GM23338 (cell line): ENCODE data around the gene STIP1. TPM values are rescaled to one million over a fixed set of nuclear protein-coding genes. Genes with fewer than 3 reads are reported as not detected.
A peak's percentile ranks its signal among the peaks of the same experiment; 100 is the strongest.

ENCODE experiments used
- ATAC-seq: fragments of 200-7000 bp; cut with Tn5 transposase; 3 replicates; pipeline ENCODE4 v1.9.1; 2020
- DNase-seq: peaks from one replicate; pipeline ENCODE4 v3.0.0-alpha.2; 2015; ENCODE audit warnings: low spot score
- H2AFZ ChIP-seq: fragments of 200-600 bp; sonication (generic); 2 replicates; pipeline ENCODE4 v1.8.0; 2016; ENCODE audit warnings: antibody characterized with exemption, mild to moderate bottlenecking, moderate library complexity
- H3F3A ChIP-seq: fragments of 200-600 bp; sonication (generic); replicated peaks from 2 replicates; pipeline ENCODE4 v1.8.0; 2017; ENCODE audit warnings: antibody characterized with exemption, mixed run types, low read depth
- H3K27ac ChIP-seq: fragments of 200-600 bp; sonication (generic); 2 replicates; pipeline ENCODE4 v1.6.1; 2016; ENCODE audit warnings: low read depth
- H3K27me3 ChIP-seq: fragments of 200-600 bp; sonication (generic); 2 replicates; pipeline ENCODE4 v1.8.0; 2016; ENCODE audit warnings: mild to moderate bottlenecking, mixed run types, moderate library complexity; ENCODE audit not compliant: insufficient read depth
- H3K36me3 ChIP-seq: fragments of 200-600 bp; sonication (generic); 2 replicates; pipeline ENCODE4 v1.8.0; 2016; ENCODE audit warnings: mild to moderate bottlenecking; ENCODE audit not compliant: insufficient read depth
- H3K4me1 ChIP-seq: fragments of 200-600 bp; sonication (generic); 2 replicates; pipeline ENCODE4 v1.8.0; 2016; ENCODE audit warnings: mild to moderate bottlenecking, moderate library complexity; ENCODE audit not compliant: insufficient read depth
- H3K4me2 ChIP-seq: fragments of 200-600 bp; sonication (generic); 2 replicates; pipeline ENCODE4 v1.7.1; 2017; ENCODE audit warnings: mixed run types
- H3K4me3 ChIP-seq: fragments of 200-600 bp; sonication (generic); 2 replicates; pipeline ENCODE4 v1.6.1; 2016; ENCODE audit warnings: mixed run types
- H3K79me2 ChIP-seq: fragments of 200-600 bp; sonication (generic); replicated peaks from 2 replicates; pipeline ENCODE4 v1.8.0; 2017; ENCODE audit warnings: mild to moderate bottlenecking; ENCODE audit not compliant: insufficient read depth
- H3K9me2 ChIP-seq: fragments of 200-600 bp; sonication (generic); 2 replicates; pipeline ENCODE4 v1.8.0; 2017; ENCODE audit not compliant: insufficient read depth
- H4K20me1 ChIP-seq: fragments of 200-600 bp; sonication (generic); replicated peaks from 2 replicates; pipeline ENCODE4 v1.8.0; 2017; ENCODE audit warnings: mild to moderate bottlenecking; ENCODE audit not compliant: insufficient read depth
- H3K27ac Mint-ChIP-seq: 2 replicates; pipeline ENCODE4 v1.8.0; 2020; ENCODE audit warnings: inconsistent platforms, mild to moderate bottlenecking, moderate library complexity, mixed read lengths
- H3K27me3 Mint-ChIP-seq: 3 replicates; pipeline ENCODE4 v1.8.0; 2022; ENCODE audit warnings: low read depth, mild to moderate bottlenecking, moderate library complexity, mixed read lengths, inconsistent platforms; ENCODE audit not compliant: insufficient read depth, poor library complexity
- H3K36me3 Mint-ChIP-seq: 3 replicates; pipeline ENCODE4 v1.8.0; 2021; ENCODE audit warnings: low read depth, mild to moderate bottlenecking, inconsistent platforms, moderate library complexity, mixed read lengths
- H3K4me1 Mint-ChIP-seq: 3 replicates; pipeline ENCODE4 v1.8.0; 2020; ENCODE audit warnings: mild to moderate bottlenecking, inconsistent platforms, mixed read lengths
- H3K4me3 Mint-ChIP-seq: 3 replicates; pipeline ENCODE4 v1.8.0; 2021; ENCODE audit warnings: moderate library complexity, mild to moderate bottlenecking, inconsistent platforms, mixed read lengths
- H3K9me3 Mint-ChIP-seq: 3 replicates; pipeline ENCODE4 v1.8.0; 2020; ENCODE audit warnings: moderate library complexity, mild to moderate bottlenecking, inconsistent platforms, mixed read lengths
- POLR2AphosphoS5 ChIP-seq: IDR thresholded peaks from 2 replicates; pipeline ENCODE4 v1.6.1; 2016; ENCODE audit warnings: antibody characterized with exemption, low read depth
- polyA plus RNA-seq: library from polyadenylated mRNA; unstranded; fragments of >200 nt; fragmentation: Nextera tagmentation; extraction: Ambion mirVana; gene quantifications from 2 replicates; pipeline ENCODE4 v1.2.1, GENCODE V29; 2016
- total RNA-seq: library from RNA; depleted of rRNA; stranded (reverse); fragments of >200 nt; shearing (Covaris generic); gene quantifications from 2 replicates; pipeline ENCODE4 v1.2.3, GENCODE V29; 2014
- TF ChIP-seq, protein P1 (sequence below): IDR thresholded peaks from 2 replicates; pipeline ENCODE4 v1.6.1; 2016; ENCODE audit warnings: antibody characterized with exemption
- TF ChIP-seq, protein P2 (sequence below): fragments of 250-450 bp; sonication (Bioruptor Pico); IDR thresholded peaks from 2 replicates; pipeline ENCODE4 v1.5.0; 2020; ENCODE audit warnings: mild to moderate bottlenecking, moderate library complexity

STIP1 gene
- total and polyA plus RNA-seq, 2 experiments from 2014 or later: 213 to 351 TPM

DNA sequence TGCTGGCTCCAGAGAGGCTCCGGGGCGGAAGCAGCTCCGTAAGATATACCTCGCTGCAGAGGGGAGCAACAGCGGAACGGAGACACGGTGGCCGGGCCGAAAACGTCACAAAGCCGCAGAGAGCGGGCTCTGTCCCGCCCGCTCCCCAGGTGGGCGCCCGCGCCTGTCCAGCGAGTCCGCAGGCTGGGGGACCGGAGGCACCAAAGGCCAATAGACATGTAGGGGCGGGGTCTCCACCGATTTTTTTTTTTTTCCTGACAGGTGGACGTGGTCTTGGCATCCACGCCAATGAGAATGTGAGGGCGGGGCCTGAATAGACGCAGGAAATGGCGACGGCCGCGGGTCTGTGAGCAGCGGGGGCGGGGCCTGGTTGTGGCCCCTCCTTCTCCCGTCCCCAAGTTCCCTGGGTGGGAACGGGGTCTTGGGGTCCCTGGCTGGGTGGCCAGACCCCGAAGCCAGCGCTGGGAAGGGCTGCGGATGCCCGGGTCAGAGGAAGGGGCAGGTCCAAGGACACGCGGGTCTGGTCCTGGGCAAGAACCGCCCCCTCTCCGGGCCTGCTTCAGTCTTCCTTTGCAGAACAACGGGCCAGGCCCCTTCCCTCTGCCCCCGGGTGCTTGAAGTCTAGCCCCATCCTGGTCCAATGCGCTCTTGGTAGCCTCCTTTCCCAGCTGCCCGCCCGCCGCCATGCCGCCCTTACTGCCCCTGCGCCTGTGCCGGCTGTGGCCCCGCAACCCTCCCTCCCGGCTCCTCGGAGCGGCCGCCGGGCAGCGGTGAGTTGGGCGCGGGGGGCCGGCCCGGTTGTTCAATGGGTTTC lies 44.4 kb downstream of the STIP1 start, which contains the start of gene DNAJC4:
Gene DNAJC4 (plus strand): TSS at position 378 of the 814 bp plus-strand sequence. CDS start 307 bp downstream, at position 685.
- peak within 1 kb of the TSS; percentile 96 for H3K4me2 ChIP-seq
- Mint-ChIP-seq H3K4me3 (peak within 1 kb of the TSS; percentile 83), H3K36me3 (peaks cover 3% of the 10 kb centered on the region; the same call in 1 of the 3 replicates), H3K4me1 (peaks cover 23% of the 10 kb centered on the region), H3K9me3 (no peaks in the 10 kb centered on the region), H3K27ac (peak within 1 kb of the TSS; percentile 73), H3K27me3 (peaks cover 25% of the 10 kb centered on the region)
- peaks cover 17% of the 10 kb centered on the region; the same call in 1 of the 2 replicates for H3K4me1 ChIP-seq
- peak within 1 kb of the TSS; percentile 76; the same call in 1 of the 2 replicates for H2AFZ ChIP-seq
- no peaks in the 10 kb centered on the region for H3K36me3 ChIP-seq
- H3K4me3 ChIP-seq: peak within 1 kb of the TSS; percentile 94
- H3K9me2 ChIP-seq: no peaks in the 10 kb centered on the region
- peaks cover 2% of the 10 kb centered on the region; the same call in 1 of the 2 replicates for H3K79me2 ChIP-seq
- TF ChIP-seq, protein P1, sequence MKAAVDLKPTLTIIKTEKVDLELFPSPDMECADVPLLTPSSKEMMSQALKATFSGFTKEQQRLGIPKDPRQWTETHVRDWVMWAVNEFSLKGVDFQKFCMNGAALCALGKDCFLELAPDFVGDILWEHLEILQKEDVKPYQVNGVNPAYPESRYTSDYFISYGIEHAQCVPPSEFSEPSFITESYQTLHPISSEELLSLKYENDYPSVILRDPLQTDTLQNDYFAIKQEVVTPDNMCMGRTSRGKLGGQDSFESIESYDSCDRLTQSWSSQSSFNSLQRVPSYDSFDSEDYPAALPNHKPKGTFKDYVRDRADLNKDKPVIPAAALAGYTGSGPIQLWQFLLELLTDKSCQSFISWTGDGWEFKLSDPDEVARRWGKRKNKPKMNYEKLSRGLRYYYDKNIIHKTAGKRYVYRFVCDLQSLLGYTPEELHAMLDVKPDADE: no peak
- peak; percentile 85 for TF ChIP-seq POLR2AphosphoS5
- TF ChIP-seq, protein P2, sequence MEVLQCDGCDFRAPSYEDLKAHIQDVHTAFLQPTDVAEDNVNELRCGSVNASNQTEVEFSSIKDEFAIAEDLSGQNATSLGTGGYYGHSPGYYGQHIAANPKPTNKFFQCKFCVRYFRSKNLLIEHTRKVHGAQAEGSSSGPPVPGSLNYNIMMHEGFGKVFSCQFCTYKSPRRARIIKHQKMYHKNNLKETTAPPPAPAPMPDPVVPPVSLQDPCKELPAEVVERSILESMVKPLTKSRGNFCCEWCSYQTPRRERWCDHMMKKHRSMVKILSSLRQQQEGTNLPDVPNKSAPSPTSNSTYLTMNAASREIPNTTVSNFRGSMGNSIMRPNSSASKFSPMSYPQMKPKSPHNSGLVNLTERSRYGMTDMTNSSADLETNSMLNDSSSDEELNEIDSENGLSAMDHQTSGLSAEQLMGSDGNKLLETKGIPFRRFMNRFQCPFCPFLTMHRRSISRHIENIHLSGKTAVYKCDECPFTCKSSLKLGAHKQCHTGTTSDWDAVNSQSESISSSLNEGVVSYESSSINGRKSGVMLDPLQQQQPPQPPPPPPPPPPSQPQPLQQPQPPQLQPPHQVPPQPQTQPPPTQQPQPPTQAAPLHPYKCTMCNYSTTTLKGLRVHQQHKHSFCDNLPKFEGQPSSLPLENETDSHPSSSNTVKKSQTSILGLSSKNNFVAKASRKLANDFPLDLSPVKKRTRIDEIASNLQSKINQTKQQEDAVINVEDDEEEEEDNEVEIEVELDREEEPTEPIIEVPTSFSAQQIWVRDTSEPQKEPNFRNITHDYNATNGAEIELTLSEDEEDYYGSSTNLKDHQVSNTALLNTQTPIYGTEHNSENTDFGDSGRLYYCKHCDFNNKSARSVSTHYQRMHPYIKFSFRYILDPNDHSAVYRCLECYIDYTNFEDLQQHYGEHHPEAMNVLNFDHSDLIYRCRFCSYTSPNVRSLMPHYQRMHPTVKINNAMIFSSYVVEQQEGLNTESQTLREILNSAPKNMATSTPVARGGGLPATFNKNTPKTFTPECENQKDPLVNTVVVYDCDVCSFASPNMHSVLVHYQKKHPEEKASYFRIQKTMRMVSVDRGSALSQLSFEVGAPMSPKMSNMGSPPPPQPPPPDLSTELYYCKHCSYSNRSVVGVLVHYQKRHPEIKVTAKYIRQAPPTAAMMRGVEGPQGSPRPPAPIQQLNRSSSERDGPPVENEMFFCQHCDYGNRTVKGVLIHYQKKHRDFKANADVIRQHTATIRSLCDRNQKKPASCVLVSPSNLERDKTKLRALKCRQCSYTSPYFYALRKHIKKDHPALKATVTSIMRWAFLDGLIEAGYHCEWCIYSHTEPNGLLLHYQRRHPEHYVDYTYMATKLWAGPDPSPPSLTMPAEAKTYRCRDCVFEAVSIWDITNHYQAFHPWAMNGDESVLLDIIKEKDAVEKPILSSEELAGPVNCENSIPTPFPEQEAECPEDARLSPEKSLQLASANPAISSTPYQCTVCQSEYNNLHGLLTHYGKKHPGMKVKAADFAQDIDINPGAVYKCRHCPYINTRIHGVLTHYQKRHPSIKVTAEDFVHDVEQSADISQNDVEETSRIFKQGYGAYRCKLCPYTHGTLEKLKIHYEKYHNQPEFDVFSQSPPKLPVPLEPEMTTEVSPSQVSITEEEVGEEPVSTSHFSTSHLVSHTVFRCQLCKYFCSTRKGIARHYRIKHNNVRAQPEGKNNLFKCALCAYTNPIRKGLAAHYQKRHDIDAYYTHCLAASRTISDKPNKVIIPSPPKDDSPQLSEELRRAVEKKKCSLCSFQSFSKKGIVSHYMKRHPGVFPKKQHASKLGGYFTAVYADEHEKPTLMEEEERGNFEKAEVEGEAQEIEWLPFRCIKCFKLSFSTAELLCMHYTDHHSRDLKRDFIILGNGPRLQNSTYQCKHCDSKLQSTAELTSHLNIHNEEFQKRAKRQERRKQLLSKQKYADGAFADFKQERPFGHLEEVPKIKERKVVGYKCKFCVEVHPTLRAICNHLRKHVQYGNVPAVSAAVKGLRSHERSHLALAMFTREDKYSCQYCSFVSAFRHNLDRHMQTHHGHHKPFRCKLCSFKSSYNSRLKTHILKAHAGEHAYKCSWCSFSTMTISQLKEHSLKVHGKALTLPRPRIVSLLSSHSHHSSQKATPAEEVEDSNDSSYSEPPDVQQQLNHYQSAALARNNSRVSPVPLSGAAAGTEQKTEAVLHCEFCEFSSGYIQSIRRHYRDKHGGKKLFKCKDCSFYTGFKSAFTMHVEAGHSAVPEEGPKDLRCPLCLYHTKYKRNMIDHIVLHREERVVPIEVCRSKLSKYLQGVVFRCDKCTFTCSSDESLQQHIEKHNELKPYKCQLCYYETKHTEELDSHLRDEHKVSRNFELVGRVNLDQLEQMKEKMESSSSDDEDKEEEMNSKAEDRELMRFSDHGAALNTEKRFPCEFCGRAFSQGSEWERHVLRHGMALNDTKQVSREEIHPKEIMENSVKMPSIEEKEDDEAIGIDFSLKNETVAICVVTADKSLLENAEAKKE (CRISPR knock-in tag): no peak
- peak; percentile 100 for DNase-seq
- no peaks in the 10 kb centered on the region for H4K20me1 ChIP-seq
- H3F3A ChIP-seq: peaks cover 17% of the 10 kb centered on the region
- H3K27me3 ChIP-seq: peaks cover 23% of the 10 kb centered on the region; the same call in 1 of the 2 replicates
- H3K27ac ChIP-seq: peak within 1 kb of the TSS; percentile 80; the same call in 1 of the 2 replicates
- ATAC-seq: peak; percentile 37
